ENCODE results near the gene TOB2.

DNA sequence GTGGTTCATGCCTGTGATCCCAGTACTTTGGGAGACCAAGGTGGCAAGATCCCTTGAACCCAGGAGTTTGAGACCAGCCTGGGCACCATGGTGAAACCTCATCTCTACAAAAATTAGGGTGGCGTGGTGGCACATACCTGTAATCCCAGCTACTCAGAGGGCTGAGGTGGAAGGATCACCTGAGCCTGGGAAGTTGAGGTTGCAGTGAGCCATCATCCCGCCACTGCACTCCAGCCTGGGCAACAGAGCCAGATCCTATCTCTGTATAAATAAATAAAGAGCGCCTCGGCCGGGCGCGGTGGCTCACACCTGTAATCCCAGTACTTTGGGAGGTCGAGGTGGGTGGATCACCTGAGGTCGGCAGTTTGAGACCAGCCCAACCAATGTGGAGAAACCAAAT, 27.9 kb downstream of the TOB2 start:
- TF ChIP-seq, protein P1, sequence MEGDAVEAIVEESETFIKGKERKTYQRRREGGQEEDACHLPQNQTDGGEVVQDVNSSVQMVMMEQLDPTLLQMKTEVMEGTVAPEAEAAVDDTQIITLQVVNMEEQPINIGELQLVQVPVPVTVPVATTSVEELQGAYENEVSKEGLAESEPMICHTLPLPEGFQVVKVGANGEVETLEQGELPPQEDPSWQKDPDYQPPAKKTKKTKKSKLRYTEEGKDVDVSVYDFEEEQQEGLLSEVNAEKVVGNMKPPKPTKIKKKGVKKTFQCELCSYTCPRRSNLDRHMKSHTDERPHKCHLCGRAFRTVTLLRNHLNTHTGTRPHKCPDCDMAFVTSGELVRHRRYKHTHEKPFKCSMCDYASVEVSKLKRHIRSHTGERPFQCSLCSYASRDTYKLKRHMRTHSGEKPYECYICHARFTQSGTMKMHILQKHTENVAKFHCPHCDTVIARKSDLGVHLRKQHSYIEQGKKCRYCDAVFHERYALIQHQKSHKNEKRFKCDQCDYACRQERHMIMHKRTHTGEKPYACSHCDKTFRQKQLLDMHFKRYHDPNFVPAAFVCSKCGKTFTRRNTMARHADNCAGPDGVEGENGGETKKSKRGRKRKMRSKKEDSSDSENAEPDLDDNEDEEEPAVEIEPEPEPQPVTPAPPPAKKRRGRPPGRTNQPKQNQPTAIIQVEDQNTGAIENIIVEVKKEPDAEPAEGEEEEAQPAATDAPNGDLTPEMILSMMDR (IDR thresholded peaks at IDR 0.05): no peak
- TF ChIP-seq POLR2A (IDR thresholded peaks at IDR 0.05) (no peak), EP300 (IDR thresholded peaks at IDR 0.05) (no peak)

Measured in tibial nerve (tissue), 4 donors.